ENCODE measurements around the gene MASP1. TPM values are rescaled to one million over a fixed set of nuclear protein-coding genes. Genes with fewer than 3 reads are reported as not detected.
"Not testable (repeated sequence)": the region's sequence is repeated elsewhere in the genome, so short reads cannot be mapped to it uniquely, and the experiment has no call there.

MASP1 gene
- total and polyA plus RNA-seq, 11 donors, result 84.1 to 245 (median 154) TPM

DNA sequence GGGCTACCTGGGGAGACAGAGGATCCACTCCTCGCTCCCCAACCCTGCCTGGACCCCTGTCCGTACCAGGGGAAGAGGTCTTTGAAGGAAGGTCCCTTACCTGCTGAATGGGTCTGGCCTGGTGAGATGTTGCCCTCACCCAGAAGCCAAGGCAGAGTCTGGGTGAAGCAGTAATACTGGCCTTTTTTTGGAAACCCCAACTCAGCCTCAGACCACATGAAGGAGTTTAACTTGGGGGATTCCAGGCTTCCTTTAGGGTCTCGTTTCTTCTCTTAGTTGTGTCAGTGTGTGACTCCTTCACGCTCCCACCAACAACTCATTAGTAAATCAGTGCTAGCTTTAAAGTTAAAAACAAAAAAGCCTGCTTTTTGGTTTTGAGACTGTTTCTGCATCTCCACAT lies 48.6 kb downstream of the MASP1 start:
- intact Hi-C loops (cut with DNase I), result no loop called here
- H3K4me1 ChIP-seq, result no peaks in the 10 kb centered on the region
- no peaks in the 10 kb centered on the region for H3K27me3 ChIP-seq
- no peak overlapping the region for H3K27ac ChIP-seq
- H3K4me3 ChIP-seq, result no peak overlapping the region
- WGBS, 4 donors, result 87 to 93% (median 91%) methylated on average over 4 of the region's 4 CpGs
- no peak for TF ChIP-seq POLR2A (IDR thresholded peaks at IDR 0.05)
- TF ChIP-seq, protein P1, sequence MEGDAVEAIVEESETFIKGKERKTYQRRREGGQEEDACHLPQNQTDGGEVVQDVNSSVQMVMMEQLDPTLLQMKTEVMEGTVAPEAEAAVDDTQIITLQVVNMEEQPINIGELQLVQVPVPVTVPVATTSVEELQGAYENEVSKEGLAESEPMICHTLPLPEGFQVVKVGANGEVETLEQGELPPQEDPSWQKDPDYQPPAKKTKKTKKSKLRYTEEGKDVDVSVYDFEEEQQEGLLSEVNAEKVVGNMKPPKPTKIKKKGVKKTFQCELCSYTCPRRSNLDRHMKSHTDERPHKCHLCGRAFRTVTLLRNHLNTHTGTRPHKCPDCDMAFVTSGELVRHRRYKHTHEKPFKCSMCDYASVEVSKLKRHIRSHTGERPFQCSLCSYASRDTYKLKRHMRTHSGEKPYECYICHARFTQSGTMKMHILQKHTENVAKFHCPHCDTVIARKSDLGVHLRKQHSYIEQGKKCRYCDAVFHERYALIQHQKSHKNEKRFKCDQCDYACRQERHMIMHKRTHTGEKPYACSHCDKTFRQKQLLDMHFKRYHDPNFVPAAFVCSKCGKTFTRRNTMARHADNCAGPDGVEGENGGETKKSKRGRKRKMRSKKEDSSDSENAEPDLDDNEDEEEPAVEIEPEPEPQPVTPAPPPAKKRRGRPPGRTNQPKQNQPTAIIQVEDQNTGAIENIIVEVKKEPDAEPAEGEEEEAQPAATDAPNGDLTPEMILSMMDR (IDR thresholded peaks at IDR 0.05), result no peak
- no peaks in the 10 kb centered on the region for H3K9me3 ChIP-seq
- no peak for DNase-seq
- no peaks in the 10 kb centered on the region for H3K36me3 ChIP-seq
- ATAC-seq, result no peak

DNA sequence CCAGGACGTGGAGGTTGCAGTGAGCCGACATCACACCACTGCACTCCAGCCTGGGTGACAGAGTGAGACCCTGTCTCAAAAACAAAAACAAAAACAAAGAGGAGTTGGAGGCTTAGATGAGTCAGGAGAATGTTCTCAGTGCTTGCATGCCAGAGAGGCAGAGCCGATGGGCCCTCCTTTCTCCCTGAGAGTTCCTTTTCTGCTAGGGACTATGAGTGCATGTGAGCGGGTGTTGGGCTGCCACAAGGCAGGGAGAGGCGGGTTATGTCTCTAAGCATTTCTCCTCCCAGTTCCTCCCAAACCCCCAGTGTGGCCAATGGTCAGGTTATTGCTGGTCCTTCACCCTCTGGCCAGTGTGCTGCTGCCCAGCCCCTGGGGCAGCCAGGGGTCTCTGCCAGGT lies 49.1 kb downstream of the MASP1 start:
- intact Hi-C loops (cut with DNase I), result no loop called here
- no peaks in the 10 kb centered on the region for H3K36me3 ChIP-seq
- no peaks in the 10 kb centered on the region for H3K27me3 ChIP-seq
- H3K4me3 ChIP-seq, result no peak overlapping the region
- DNase-seq (no peak), ATAC-seq (no peak)
- 76 to 93% (median 79%) methylated on average over 5 of the region's 5 CpGs for WGBS, 4 donors
- TF ChIP-seq, protein P1 (IDR thresholded peaks at IDR 0.05), result no peak
- TF ChIP-seq POLR2A (IDR thresholded peaks at IDR 0.05), result no peak
- H3K27ac ChIP-seq, result no peak overlapping the region
- no peaks in the 10 kb centered on the region for H3K9me3 ChIP-seq
- no peaks in the 10 kb centered on the region for H3K4me1 ChIP-seq

DNA sequence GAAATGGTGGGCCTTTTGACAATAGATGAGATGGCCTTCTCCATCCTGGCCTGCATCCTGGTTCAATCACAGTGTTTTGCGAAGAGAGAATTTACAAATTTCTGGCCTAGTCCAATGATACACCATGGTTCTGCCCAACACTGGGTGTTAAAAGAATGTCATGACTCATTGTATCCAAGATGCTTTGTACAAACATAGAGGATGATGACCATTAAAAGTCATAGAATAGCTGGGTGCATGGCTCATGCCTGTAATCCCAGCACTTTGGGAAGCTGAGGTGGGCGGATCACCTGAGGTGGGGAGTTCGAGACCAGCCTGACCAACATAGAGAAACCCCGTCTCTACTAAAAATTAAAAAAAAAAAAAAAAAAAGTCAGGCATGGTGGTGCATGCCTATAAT lies 52.7 kb downstream of the MASP1 start:
- H3K27me3 ChIP-seq; H3K36me3 ChIP-seq; H3K9me3 ChIP-seq; ATAC-seq; H3K4me1 ChIP-seq; DNase-seq; H3K4me3 ChIP-seq; H3K27ac ChIP-seq; intact Hi-C loops (cut with DNase I): not testable (repeated sequence)
- WGBS, 4 donors, result 90 to 98% (median 95%) methylated on average over 4 of the region's 4 CpGs

DNA sequence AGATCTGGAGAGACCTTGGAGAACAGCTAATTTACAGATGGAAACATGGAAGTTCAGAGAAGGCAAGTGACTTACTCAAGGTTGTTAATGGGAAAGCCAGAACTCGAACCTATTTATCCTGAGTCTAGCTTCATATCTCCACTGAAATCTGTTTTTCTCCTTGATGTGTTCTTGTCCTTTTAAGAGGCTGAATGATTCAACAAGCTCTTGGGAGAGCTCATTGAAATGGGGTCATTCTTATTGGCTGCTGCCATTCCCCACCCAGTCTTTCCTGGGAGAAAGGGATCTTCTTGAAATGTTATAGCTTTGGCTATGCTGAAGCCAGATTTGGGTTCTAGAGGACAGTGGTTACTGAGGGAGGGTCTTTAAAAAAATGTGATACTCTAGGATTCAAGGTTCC lies 53.3 kb downstream of the MASP1 start:
- Histone ChIP-seq H3K27me3 (no peaks in the 10 kb centered on the region), H3K4me3 (no peak overlapping the region), H3K36me3 (no peaks in the 10 kb centered on the region), H3K4me1 (no peaks in the 10 kb centered on the region), H3K27ac (no peak overlapping the region), H3K9me3 (no peaks in the 10 kb centered on the region)
- ATAC-seq, result no peak
- 75 to 87% (median 82%) methylated on average over 1 of the region's 1 CpG for WGBS, 4 donors
- TF ChIP-seq POLR2A (IDR thresholded peaks at IDR 0.05), result no peak
- TF ChIP-seq, protein P1 (IDR thresholded peaks at IDR 0.05), result no peak
- DNase-seq, result no peak
- intact Hi-C loops (cut with DNase I), result no loop called here

DNA sequence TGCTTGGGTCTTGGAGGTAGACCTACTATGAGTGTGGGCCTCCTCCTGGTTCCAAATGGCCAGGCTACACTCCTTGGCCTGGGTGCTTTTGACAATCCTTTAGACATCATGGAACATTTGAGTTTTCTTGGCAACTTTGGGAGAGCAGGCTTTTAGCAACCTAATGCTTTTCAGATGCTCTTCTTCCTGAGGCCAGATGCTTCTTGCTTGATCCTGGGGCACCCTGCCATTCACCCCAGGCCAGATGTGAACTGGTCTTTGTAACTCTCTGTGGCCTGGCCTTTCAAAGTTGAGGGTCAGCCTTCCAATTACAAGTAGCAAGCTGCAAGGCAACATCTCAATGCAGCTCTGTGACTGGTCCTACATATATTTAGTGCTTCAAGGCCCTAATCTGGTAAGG lies 53.8 kb downstream of the MASP1 start:
- Histone ChIP-seq H3K9me3 (no peaks in the 10 kb centered on the region), H3K36me3 (no peaks in the 10 kb centered on the region), H3K27ac (no peak overlapping the region), H3K27me3 (no peaks in the 10 kb centered on the region), H3K4me1 (no peaks in the 10 kb centered on the region), H3K4me3 (no peak overlapping the region)
- intact Hi-C loops (cut with DNase I), result no loop called here
- DNase-seq (no peak), ATAC-seq (no peak)
- TF ChIP-seq, protein P1 (IDR thresholded peaks at IDR 0.05), result no peak
- no peak for TF ChIP-seq POLR2A (IDR thresholded peaks at IDR 0.05)
